Lower leg skin (tissue), 4 donors: ENCODE results near the gene GLA. TPM values are rescaled to one million over a fixed set of nuclear protein-coding genes. Genes with fewer than 3 reads are reported as not detected.

Source experiments
- DNase-seq, 2 donors: peaks; one replicate each; pipeline ENCODE4 v3.0.0-alpha.2; 2019; ENCODE audit warnings: low spot score in 2 of 2
- H3K4me3 ChIP-seq: fragments of 200-600 bp; sonication (generic); 2 replicates; pipeline ENCODE4 v1.5.1; 2017; ENCODE audit warnings: mild to moderate bottlenecking, low read depth; ENCODE audit not compliant: poor library complexity, severe bottlenecking
- POLR2A ChIP-seq, 2 donors: fragments of 450-650 bp; IDR thresholded peaks; one replicate each; pipeline ENCODE4 v1.6.1; 2016 to 2017; ENCODE audit warnings: antibody characterized with exemption in 2 of 2, mild to moderate bottlenecking in 1 of 2, moderate library complexity in 1 of 2
- WGBS, 2 donors: methylation state at CpG; one replicate each; pipeline ENCODE4 v1.1.5; 2018; 5-methylcytosine and 5-hydroxymethylcytosine counted together
- intact Hi-C: fragments of 100-400 bp; cut with DNase I; formaldehyde crosslinking; loops from one replicate; pipeline ENCODE4 v1.15.0; 2023; ENCODE audit warnings: low total_unique reads
- total RNA-seq, 4 donors: library from RNA; depleted of rRNA; stranded (reverse); fragments of >200 nt; gene quantifications; one replicate each; pipeline ENCODE4 v1.1.0, GENCODE V29; 2016
- TF ChIP-seq, protein P1 (sequence below), 3 donors: fragments of 450-650 bp; IDR thresholded peaks; one replicate each; pipeline ENCODE4 v1.5.1; 2016; ENCODE audit warnings: antibody characterized with exemption in 3 of 3, mild to moderate bottlenecking in 3 of 3, moderate library complexity in 2 of 3

Gene GLA
- 10 to 100 TPM; 16.4 to 21.1 (median 18.0) TPM for total RNA-seq

DNA sequence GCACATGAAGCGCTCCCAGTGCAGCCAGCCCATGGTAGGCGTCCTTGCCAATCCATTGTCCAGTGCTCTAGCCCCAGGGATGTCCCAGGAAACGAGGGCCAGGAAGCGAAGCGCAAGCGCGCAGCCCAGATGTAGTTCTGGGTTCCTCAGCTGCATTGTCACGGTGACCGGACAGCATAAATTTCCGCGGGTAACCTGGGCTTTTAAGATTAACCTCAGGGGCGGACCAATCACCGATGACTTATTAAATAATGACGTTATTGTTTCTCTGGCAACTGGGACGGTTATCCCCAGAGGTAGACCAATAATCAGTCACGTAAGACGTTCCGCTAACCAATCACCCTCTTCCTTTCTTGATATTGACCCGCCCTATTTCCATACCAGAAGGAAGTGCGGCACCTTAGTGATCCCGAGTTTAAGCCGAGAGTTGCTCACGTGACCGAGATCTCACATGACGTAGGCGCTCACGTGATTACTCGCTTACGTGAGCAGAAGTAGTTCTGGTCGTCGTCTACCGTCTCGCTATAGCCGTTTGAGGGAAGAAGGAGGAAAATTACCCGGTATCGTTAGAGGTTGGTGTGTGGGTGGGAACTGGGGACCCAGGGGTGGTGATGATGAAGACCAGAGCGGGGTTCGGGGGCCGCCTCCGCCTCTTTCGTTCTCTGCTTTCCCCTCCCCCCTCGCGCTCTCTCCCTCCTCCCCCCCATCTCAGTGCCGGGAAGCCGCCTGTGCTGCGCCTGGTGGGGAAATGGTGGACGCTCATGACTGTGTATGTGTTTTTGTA lies at the start of gene GLA, which contains the start of gene HNRNPH2:
GLA (minus strand) TSS at position 178 of the 784 bp plus-strand sequence; CDS start at position 156, 22 bp downstream.
HNRNPH2 (plus strand) TSS at position 475 of the 784 bp plus-strand sequence. CDS start 3,767 bp downstream, outside the sequence.
- intact Hi-C loops, result no loop called here

DNA sequence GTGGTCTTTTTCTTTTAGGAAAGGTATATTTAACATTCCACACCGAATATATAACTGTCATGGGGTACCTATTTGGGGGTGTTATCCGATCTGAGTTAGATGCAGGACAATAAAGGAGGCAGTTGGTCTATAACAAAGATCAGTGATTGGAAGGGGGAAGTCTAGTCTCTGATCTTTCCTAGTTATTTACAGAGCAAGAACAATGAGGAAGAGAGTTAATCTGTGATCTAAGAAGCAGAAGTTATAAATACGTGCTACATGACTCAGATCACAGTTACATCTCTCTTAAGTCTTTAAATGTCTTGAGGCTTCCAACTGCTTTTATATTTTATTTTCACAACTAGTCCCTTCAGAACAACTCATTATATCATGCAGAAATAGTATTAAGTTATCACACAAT lies 44.3 kb upstream of the GLA start:
- H3K4me3 ChIP-seq, result no peak overlapping the region
- DNase-seq, result no peak
- TF ChIP-seq POLR2A (IDR thresholded peaks at IDR 0.05), result no peak
- TF ChIP-seq, protein P1, sequence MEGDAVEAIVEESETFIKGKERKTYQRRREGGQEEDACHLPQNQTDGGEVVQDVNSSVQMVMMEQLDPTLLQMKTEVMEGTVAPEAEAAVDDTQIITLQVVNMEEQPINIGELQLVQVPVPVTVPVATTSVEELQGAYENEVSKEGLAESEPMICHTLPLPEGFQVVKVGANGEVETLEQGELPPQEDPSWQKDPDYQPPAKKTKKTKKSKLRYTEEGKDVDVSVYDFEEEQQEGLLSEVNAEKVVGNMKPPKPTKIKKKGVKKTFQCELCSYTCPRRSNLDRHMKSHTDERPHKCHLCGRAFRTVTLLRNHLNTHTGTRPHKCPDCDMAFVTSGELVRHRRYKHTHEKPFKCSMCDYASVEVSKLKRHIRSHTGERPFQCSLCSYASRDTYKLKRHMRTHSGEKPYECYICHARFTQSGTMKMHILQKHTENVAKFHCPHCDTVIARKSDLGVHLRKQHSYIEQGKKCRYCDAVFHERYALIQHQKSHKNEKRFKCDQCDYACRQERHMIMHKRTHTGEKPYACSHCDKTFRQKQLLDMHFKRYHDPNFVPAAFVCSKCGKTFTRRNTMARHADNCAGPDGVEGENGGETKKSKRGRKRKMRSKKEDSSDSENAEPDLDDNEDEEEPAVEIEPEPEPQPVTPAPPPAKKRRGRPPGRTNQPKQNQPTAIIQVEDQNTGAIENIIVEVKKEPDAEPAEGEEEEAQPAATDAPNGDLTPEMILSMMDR (IDR thresholded peaks at IDR 0.05), result no peak
- intact Hi-C loops, result no loop called here
- WGBS, 2 donors, result 68 to 83% methylated on average over 3 of the region's 3 CpGs

More for the DNA sequence above, at the start of gene GLA, which contains the start of gene HNRNPH2:
- DNase-seq, result peak; percentile 96 to 98
- 0 to 36% methylated on average over 35 to 47 of the region's 47 CpGs for WGBS, 2 donors
- peak in 1 of 2 donors; percentile 84 for TF ChIP-seq POLR2A (IDR thresholded peaks at IDR 0.05)
- TF ChIP-seq, protein P1 (IDR thresholded peaks at IDR 0.05), result no peak
- peak within 1 kb of the TSS; percentile 42 for H3K4me3 ChIP-seq

DNA sequence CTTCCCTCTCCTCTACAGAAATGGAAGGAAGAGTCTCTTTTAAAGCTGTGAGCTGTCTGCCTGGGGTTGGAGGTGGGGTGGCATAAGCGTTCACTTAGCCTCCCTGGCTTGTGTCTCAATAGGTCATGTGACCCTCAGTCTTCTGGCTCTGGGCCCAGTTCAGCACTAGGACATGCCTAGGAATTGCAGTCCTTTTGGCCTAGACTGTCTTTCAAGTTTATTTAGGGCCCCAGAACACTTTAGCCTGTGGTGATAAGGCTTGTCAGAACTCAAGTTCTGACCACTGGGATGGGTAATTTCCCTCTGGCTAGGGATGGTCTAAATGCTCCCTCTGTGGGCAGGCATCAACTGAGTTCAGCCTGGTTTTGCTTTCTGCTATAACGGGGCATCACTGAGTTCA lies 43.2 kb upstream of the GLA start:
- intact Hi-C loops, result no loop called here
- no peak for DNase-seq
- no peak for TF ChIP-seq POLR2A (IDR thresholded peaks at IDR 0.05)
- TF ChIP-seq, protein P1 (IDR thresholded peaks at IDR 0.05), result no peak
- H3K4me3 ChIP-seq, result no peak overlapping the region
- 73 to 83% methylated on average over 2 of the region's 2 CpGs for WGBS, 2 donors

DNA sequence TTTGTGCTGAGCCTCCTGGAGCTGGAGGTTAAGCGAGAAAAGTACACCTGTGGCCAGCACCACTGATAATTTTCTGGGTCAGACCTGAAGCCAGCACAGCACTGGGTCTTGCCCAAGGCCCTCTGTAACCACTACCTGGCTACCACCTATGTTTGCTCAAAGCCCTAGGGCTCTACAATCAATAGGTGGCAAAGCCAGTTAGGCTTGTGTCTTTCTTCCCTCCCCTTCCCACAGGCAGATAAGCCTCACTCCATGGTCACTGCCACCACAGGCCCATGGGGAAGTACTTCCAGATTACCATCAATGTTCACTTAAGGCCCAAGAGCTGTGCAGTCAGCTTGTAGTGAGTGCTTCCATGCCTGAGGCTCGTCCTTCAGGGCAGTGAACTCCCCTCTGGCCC lies 42.4 kb upstream of the GLA start:
- no peak for DNase-seq
- 66 to 100% methylated on average over 1 to 2 of the region's 2 CpGs for WGBS, 2 donors
- H3K4me3 ChIP-seq, result no peak overlapping the region
- intact Hi-C loops, result no loop called here
- no peak for TF ChIP-seq POLR2A (IDR thresholded peaks at IDR 0.05)

DNA sequence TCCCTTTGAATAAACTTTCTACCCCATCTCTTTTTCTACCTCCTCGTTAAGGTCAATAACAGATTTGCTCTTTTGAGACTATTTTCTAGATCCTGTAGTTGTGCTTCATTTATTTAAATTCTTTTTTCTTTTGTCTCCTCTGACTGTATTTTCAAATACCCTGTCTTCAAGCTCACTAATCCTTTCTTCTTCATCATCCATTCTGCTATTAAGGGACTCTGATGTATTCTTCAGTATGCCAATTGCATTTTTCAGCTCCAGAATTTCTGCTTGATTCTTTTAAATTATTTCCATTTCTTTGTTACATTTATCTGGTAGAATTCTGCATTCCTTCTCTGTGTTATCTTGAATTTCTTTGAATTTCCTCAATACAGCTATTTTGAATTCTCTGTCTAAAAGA lies 41.6 kb upstream of the GLA start:
- WGBS, 2 donors, result 95 to 96% methylated on average over 1 of the region's 1 CpG
- H3K4me3 ChIP-seq, result no peak overlapping the region
- DNase-seq, result no peak
- TF ChIP-seq, protein P1 (IDR thresholded peaks at IDR 0.05), result no peak
- no peak for TF ChIP-seq POLR2A (IDR thresholded peaks at IDR 0.05)
- intact Hi-C loops, result no loop called here

DNA sequence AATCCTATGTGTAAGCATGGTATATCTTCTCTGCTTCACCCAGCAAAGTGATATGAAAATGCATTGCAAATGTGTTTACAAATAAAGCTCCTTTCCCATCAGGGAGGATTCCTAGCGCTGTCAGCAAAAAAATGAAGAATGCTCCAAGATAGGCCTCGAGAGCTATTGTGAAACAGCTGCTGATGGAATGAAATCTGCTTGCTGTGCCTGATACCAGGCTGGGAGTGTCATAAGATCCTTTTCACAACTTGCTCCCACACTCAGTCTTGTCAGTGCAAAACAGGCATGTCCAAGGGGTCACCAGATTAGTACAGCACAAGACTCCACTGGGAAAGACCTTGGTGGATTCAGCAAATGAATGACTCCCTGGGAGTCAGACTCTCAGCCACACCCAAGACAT lies 34.4 kb upstream of the GLA start:
- TF ChIP-seq, protein P1 (IDR thresholded peaks at IDR 0.05), result no peak
- no peak for TF ChIP-seq POLR2A (IDR thresholded peaks at IDR 0.05)

More for the DNA sequence above, 34.4 kb upstream of the GLA start:
- intact Hi-C loops, result no loop called here
- no peak for DNase-seq
- WGBS, 2 donors, result 75 to 100% methylated on average over 2 of the region's 2 CpGs
- no peak overlapping the region for H3K4me3 ChIP-seq
